GM12878 (cell line): ENCODE data around the gene COMT. TPM values are rescaled to one million over a fixed set of nuclear protein-coding genes. Genes with fewer than 3 reads are reported as not detected.

Experiments used
- ATF7 ChIP-seq: fragments of 450-650 bp; IDR thresholded peaks from 2 replicates; pipeline ENCODE4 v1.6.1; 2016; ENCODE audit warnings: low read depth, mild to moderate bottlenecking
- BHLHE40 ChIP-seq, 2 experiments: fragments of 450-650 bp in 1 of 2; IDR thresholded peaks; 2 replicates each; pipeline ENCODE4 v1.6.1; 2011 to 2017; ENCODE audit warnings: low read depth in 2 of 2, borderline replicate concordance in 1 of 2, improper control_type of control experiment in 1 of 2, low read length in 1 of 2, mild to moderate bottlenecking in 1 of 2
- CHD1 ChIP-seq: IDR thresholded peaks from 2 replicates; pipeline ENCODE4 v1.6.1; 2012; ENCODE audit warnings: low read depth, low read length, improper control_type of control experiment
- HCFC1 ChIP-seq: fragments of 150-350 bp; IDR thresholded peaks from 2 replicates; pipeline ENCODE4 v1.6.1; 2014; ENCODE audit warnings: low read length
- MTA2 ChIP-seq: fragments of 450-650 bp; IDR thresholded peaks from 2 replicates; pipeline ENCODE4 v1.6.1; 2016; ENCODE audit warnings: low read depth, mild to moderate bottlenecking, moderate library complexity
- NBN ChIP-seq: fragments of 450-650 bp; IDR thresholded peaks from 2 replicates; pipeline ENCODE4 v1.6.1; 2016
- RELA ChIP-seq: fragments of 450-650 bp; IDR thresholded peaks from 2 replicates; pipeline ENCODE4 v1.8.0; 2014; ENCODE audit warnings: borderline replicate concordance; ENCODE audit not compliant: partially characterized antibody
- SMAD5 ChIP-seq: IDR thresholded peaks from 2 replicates; pipeline ENCODE4 v1.6.1; 2016; ENCODE audit warnings: antibody characterized with exemption, low read depth
- SREBF1 ChIP-seq: IDR thresholded peaks from 2 replicates; pipeline ENCODE4 v1.6.1; 2012; ENCODE audit warnings: mild to moderate bottlenecking, low read length
- ZZZ3 ChIP-seq: IDR thresholded peaks from 2 replicates; pipeline ENCODE4 v1.6.1; 2011; ENCODE audit warnings: low read depth; ENCODE audit not compliant: control insufficient read depth, insufficient read length
- polyA plus RNA-seq, 11 experiments: library from polyadenylated mRNA; depleted of rRNA in 4 of 11; unstranded in 6 of 11; stranded (reverse) in 5 of 11; fragments of >200 nt; fragmentation: Nextera tagmentation in 4 of 11; fragmentation: Illumina TruSeq in 1 of 11; extraction: Ambion mirVana in 4 of 11; extraction: Trizol in 1 of 11; gene quantifications; 1 replicate in 1 of 11; 2 replicates in 10 of 11; pipeline versions ENCODE4 v1.2.1 to v1.2.3, GENCODE V29; 2011 to 2016; ENCODE audit warnings: inconsistent platforms in 2 of 11, missing spikeins in 2 of 11, low read depth in 1 of 11
- total RNA-seq, 4 experiments: library from RNA; depleted of rRNA in 3 of 4; stranded (reverse); fragments of >200 nt in 3 of 4; fragmentation: Illumina TruSeq in 1 of 4; extraction: Trizol in 1 of 4; gene quantifications; 2 replicates each; pipeline versions ENCODE4 v1.2.1 to v1.2.3, GENCODE V29; 2013 to 2021
- TF ChIP-seq, protein P1 (sequence below): fragments of 450-650 bp; IDR thresholded peaks from 2 replicates; pipeline ENCODE4 v1.6.1; 2017; ENCODE audit warnings: mild to moderate bottlenecking, moderate library complexity
- TF ChIP-seq, protein P2 (sequence below): IDR thresholded peaks from 2 replicates; pipeline ENCODE4 v1.6.1; 2012; ENCODE audit warnings: low read depth, low read length, improper control_type of control experiment
- TF ChIP-seq, protein P3 (sequence below): IDR thresholded peaks from 2 replicates; pipeline ENCODE4 v1.6.1; 2012; ENCODE audit warnings: low read depth, low read length, improper control_type of control experiment

The COMT gene
- total and polyA plus RNA-seq, 10 of the 15 experiments (the other 5 are each of a cell fraction or from before 2014, with no cell fraction given): 4.5 to 152 (median 66.1) TPM

DNA sequence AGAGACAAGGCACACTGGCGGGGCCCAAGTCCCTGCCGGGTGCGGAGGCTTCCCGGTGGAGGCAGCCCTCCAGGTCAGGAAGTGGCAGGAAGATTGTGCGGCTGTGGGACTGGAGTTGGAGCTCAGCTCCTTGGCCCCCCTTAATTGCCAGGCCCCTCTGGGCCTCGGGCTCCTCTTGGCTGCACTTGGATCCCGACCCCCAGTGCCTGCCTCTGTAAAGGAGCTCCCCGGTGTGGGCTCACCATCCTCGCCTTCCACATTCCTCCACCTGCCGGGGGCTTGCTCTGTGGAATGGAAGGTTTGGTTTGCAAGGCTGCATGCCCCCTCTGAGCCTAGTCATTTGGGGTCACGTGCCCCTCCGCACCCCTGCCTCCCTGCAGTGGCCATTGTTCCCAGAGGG is 38.1 kb upstream of the COMT start (continued):
- TF ChIP-seq, protein P1, sequence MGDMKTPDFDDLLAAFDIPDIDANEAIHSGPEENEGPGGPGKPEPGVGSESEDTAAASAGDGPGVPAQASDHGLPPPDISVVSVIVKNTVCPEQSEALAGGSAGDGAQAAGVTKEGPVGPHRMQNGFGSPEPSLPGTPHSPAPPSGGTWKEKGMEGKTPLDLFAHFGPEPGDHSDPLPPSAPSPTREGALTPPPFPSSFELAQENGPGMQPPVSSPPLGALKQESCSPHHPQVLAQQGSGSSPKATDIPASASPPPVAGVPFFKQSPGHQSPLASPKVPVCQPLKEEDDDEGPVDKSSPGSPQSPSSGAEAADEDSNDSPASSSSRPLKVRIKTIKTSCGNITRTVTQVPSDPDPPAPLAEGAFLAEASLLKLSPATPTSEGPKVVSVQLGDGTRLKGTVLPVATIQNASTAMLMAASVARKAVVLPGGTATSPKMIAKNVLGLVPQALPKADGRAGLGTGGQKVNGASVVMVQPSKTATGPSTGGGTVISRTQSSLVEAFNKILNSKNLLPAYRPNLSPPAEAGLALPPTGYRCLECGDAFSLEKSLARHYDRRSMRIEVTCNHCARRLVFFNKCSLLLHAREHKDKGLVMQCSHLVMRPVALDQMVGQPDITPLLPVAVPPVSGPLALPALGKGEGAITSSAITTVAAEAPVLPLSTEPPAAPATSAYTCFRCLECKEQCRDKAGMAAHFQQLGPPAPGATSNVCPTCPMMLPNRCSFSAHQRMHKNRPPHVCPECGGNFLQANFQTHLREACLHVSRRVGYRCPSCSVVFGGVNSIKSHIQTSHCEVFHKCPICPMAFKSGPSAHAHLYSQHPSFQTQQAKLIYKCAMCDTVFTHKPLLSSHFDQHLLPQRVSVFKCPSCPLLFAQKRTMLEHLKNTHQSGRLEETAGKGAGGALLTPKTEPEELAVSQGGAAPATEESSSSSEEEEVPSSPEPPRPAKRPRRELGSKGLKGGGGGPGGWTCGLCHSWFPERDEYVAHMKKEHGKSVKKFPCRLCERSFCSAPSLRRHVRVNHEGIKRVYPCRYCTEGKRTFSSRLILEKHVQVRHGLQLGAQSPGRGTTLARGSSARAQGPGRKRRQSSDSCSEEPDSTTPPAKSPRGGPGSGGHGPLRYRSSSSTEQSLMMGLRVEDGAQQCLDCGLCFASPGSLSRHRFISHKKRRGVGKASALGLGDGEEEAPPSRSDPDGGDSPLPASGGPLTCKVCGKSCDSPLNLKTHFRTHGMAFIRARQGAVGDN: no peak
- TF ChIP-seq BHLHE40 (IDR thresholded peaks at IDR 0.05; ENCODE audit: borderline replicate concordance in 1 of 2, low read depth in 2 of 2, low read length in 1 of 2) (no peak), CHD1 (no peak), ZZZ3 (no peak), RELA (no peak), SREBF1 (no peak), MTA2 (no peak), SMAD5 (no peak), ATF7 (no peak), NBN (no peak), HCFC1 (no peak)
- TF ChIP-seq, protein P2, sequence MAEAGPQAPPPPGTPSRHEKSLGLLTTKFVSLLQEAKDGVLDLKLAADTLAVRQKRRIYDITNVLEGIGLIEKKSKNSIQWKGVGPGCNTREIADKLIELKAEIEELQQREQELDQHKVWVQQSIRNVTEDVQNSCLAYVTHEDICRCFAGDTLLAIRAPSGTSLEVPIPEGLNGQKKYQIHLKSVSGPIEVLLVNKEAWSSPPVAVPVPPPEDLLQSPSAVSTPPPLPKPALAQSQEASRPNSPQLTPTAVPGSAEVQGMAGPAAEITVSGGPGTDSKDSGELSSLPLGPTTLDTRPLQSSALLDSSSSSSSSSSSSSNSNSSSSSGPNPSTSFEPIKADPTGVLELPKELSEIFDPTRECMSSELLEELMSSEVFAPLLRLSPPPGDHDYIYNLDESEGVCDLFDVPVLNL: no peak
- TF ChIP-seq, protein P3, sequence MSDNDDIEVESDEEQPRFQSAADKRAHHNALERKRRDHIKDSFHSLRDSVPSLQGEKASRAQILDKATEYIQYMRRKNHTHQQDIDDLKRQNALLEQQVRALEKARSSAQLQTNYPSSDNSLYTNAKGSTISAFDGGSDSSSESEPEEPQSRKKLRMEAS: no peak
